PFSK-1 (cell line): ENCODE data around the gene HS3ST4.

Source experiments
- TAF1 ChIP-seq: IDR thresholded peaks from 2 replicates; pipeline ENCODE4 v1.6.1; 2012; ENCODE audit warnings: low read length, control low read depth, borderline replicate concordance; ENCODE audit not compliant: insufficient read depth
- TF ChIP-seq, protein P1 (sequence below), 2 experiments: IDR thresholded peaks; 2 replicates each; pipeline versions ENCODE4 v1.6.1 to v1.8.0; 2011 to 2012; ENCODE audit warnings: low read depth in 2 of 2, low read length in 2 of 2, control low read depth in 1 of 2, inconsistent platforms in 1 of 2, mild to moderate bottlenecking in 1 of 2, moderate library complexity in 1 of 2; ENCODE audit not compliant: insufficient read depth in 1 of 2

GRCh38 chr16:25905810-25906209 is 214.1 kb downstream of the HS3ST4 start:
- TF ChIP-seq, protein P1, sequence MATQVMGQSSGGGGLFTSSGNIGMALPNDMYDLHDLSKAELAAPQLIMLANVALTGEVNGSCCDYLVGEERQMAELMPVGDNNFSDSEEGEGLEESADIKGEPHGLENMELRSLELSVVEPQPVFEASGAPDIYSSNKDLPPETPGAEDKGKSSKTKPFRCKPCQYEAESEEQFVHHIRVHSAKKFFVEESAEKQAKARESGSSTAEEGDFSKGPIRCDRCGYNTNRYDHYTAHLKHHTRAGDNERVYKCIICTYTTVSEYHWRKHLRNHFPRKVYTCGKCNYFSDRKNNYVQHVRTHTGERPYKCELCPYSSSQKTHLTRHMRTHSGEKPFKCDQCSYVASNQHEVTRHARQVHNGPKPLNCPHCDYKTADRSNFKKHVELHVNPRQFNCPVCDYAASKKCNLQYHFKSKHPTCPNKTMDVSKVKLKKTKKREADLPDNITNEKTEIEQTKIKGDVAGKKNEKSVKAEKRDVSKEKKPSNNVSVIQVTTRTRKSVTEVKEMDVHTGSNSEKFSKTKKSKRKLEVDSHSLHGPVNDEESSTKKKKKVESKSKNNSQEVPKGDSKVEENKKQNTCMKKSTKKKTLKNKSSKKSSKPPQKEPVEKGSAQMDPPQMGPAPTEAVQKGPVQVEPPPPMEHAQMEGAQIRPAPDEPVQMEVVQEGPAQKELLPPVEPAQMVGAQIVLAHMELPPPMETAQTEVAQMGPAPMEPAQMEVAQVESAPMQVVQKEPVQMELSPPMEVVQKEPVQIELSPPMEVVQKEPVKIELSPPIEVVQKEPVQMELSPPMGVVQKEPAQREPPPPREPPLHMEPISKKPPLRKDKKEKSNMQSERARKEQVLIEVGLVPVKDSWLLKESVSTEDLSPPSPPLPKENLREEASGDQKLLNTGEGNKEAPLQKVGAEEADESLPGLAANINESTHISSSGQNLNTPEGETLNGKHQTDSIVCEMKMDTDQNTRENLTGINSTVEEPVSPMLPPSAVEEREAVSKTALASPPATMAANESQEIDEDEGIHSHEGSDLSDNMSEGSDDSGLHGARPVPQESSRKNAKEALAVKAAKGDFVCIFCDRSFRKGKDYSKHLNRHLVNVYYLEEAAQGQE (IDR thresholded peaks at IDR 0.05; ENCODE audit: insufficient read depth in 1 of 2, low read depth in 2 of 2, low read length in 2 of 2): no peak
- no peak for TF ChIP-seq TAF1
